GM12873 (cell line): Measurements from ENCODE around the gene AKAP6.

Experiments
- CTCF ChIP-seq: IDR thresholded peaks from 2 replicates; pipeline ENCODE4 v1.5.1; 2012; ENCODE audit warnings: low read depth, mild to moderate bottlenecking, moderate library complexity, low read length, control low read depth; ENCODE audit not compliant: insufficient read depth; ENCODE audit errors: missing control alignments

AKAP6 gene

GRCh38 chr14:32513571-32514009, 184.5 kb downstream of the AKAP6 start:
- no peak for TF ChIP-seq CTCF

- no peak for TF ChIP-seq CTCF
Measured at GRCh38 chr14:32514236-32514635, 185.1 kb downstream of the AKAP6 start.

GRCh38 chr14:32514681-32515080, 185.6 kb downstream of the AKAP6 start:
- no peak for TF ChIP-seq CTCF

GRCh38 chr14:32524609-32525375, 195.7 kb downstream of the AKAP6 start:
- TF ChIP-seq CTCF, result no peak

GRCh38 chr14:32525591-32525990, 196.5 kb downstream of the AKAP6 start:
- no peak for TF ChIP-seq CTCF

GRCh38 chr14:32530800-32531199, 201.7 kb downstream of the AKAP6 start:
- TF ChIP-seq CTCF, result no peak

GRCh38 chr14:32531942-32532515, 202.9 kb downstream of the AKAP6 start:
- TF ChIP-seq CTCF, result no peak
